KMS-11 (cell line): Measurements from ENCODE around the gene XAB2.

Source experiments
- H2AFZ ChIP-seq: fragments of 200-600 bp; sonication (generic); 2 replicates; pipeline ENCODE4 v1.6.1; 2016; ENCODE audit warnings: antibody characterized with exemption, mixed run types, low read depth
- H3K27ac ChIP-seq: fragments of 200-600 bp; sonication (generic); 2 replicates; pipeline ENCODE4 v1.6.1; 2016; ENCODE audit warnings: mild to moderate bottlenecking, mixed run types
- H3K27me3 ChIP-seq: fragments of 200-600 bp; sonication (generic); 2 replicates; pipeline ENCODE4 v1.6.1; 2017; ENCODE audit warnings: mild to moderate bottlenecking, low read depth, mixed run types, moderate library complexity; ENCODE audit not compliant: insufficient read depth
- H3K36me3 ChIP-seq: fragments of 200-600 bp; sonication (generic); 2 replicates; pipeline ENCODE4 v1.6.1; 2017; ENCODE audit warnings: mild to moderate bottlenecking, mixed run types; ENCODE audit not compliant: insufficient read depth
- H3K4me1 ChIP-seq: fragments of 200-600 bp; sonication (generic); 2 replicates; pipeline ENCODE4 v1.6.1; 2016; ENCODE audit warnings: mild to moderate bottlenecking, low read depth, mixed run types; ENCODE audit not compliant: poor library complexity, severe bottlenecking
- H3K4me2 ChIP-seq: fragments of 200-600 bp; sonication (generic); 2 replicates; pipeline ENCODE4 v1.7.0; 2016; ENCODE audit warnings: mild to moderate bottlenecking, mixed run types
- H3K4me3 ChIP-seq: fragments of 200-600 bp; sonication (generic); IDR thresholded peaks from 2 replicates; pipeline ENCODE4 v1.6.1; 2017; ENCODE audit warnings: low read depth, low read length, mixed read lengths; ENCODE audit not compliant: insufficient read depth
- H3K79me2 ChIP-seq: fragments of 200-600 bp; sonication (generic); 2 replicates; pipeline ENCODE4 v1.6.1; 2016; ENCODE audit warnings: low read depth, mixed run types; ENCODE audit not compliant: insufficient read depth
- H3K9ac ChIP-seq: fragments of 200-600 bp; sonication (generic); 2 replicates; pipeline ENCODE4 v1.6.1; 2016; ENCODE audit warnings: mild to moderate bottlenecking, mixed run types
- H4K20me1 ChIP-seq: fragments of 200-600 bp; sonication (generic); 2 replicates; pipeline ENCODE4 v1.6.1; 2016; ENCODE audit warnings: mild to moderate bottlenecking, mixed run types; ENCODE audit not compliant: insufficient read depth
- CTCF ChIP-seq: fragments of 200-600 bp; sonication (generic); conservative IDR thresholded peaks from 2 replicates; pipeline ENCODE4 v1.6.1; 2017; ENCODE audit warnings: low read depth, mild to moderate bottlenecking, antibody characterized with exemption, low read length, moderate library complexity, mixed read lengths

The XAB2 gene

DNA sequence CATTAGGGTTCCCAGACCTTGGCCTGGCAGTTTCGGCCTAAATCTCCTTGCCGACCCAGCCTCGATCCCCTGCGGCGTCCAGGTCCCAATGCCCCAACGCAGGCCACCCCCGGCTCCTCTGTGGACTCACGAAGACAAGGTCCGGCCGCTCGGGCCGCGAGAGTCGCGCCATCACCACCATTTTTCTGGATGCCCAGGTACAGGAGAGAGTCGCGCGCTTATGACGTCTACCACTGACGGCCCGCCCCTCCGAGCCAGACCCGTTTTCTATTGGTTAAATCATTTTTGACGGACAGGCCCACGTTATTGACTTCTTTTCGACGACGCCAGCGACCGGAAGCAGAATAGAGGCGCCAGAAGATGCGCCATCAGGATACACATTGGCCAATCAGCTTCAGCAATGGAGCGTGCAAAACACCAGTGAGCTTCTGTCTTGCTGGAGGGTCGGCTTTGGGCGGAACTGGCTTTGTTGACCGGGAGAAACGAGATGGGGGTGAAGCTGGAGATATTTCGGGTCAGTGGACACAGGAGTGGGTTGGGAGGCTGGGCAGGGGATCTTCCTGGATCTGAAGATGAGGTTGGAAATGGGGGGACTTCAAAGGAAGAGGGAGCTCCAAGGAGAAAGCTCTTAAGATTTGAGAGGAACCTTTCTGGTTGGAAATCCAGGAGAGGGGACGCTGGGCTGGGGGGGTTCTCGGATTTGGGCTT is at the start of gene XAB2, which contains the start of gene PET100:
TSS of gene XAB2 (minus strand) at position 199 of the 708 bp plus-strand sequence. CDS start at position 181, 18 bp downstream.
TSS of gene PET100 (plus strand) at position 447 of the 708 bp plus-strand sequence. CDS start at position 488, 41 bp downstream.
- Histone ChIP-seq H3K4me3 (no peak within 1 kb of the TSS), H3K79me2 (peaks cover 45% of the 10 kb centered on the region), H4K20me1 (no peaks in the 10 kb centered on the region), H3K36me3 (no peaks in the 10 kb centered on the region), H3K9ac (peak within 1 kb of the TSS; percentile 78), H3K27ac (peak within 1 kb of the TSS; percentile 58), H3K4me1 (peaks cover 12% of the 10 kb centered on the region), H3K27me3 (no peaks in the 10 kb centered on the region), H3K4me2 (peak within 1 kb of the TSS; percentile 90), H2AFZ (peak within 1 kb of the TSS; percentile 50)
- TF ChIP-seq CTCF = no peak

DNA sequence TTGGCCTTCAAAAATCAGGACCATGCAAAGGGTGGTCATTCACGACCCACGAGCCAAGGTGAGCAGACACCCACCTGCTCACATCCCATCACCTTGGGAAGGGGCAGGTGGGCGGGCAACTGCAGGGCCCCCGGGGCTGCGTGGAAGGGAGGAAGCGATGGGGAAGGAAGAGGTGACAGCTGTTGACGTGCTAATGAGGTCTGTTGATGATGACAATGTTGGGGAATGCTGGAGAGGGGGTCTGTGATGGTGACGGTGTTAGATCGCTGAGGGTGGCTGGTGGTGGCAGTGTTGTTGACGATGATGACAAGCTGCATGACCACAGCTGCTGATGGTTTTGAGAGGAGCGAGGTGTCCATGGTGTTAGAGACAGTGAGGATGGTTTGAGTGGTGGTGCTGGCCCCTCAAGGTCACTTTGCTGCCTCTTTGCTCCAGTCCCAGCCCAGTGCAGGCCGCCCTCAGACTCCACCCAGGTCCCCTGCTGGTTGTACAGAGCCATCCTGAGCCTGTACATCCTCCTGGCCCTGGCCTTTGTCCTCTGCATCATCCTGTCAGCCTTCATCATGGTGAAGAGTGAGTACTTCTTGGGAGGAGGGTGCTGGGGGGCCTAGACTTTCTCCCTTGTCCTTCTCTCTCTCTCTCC is 48.4 kb upstream of the XAB2 start:
- H3K36me3 ChIP-seq = no peaks in the 10 kb centered on the region
- H3K27ac ChIP-seq = no peak overlapping the region
- no peak for TF ChIP-seq CTCF
- no peaks in the 10 kb centered on the region for H3K4me1 ChIP-seq
- H3K9ac ChIP-seq = no peak overlapping the region
- H3K4me3 ChIP-seq = no peak overlapping the region
- no peak overlapping the region for H2AFZ ChIP-seq
- no peak overlapping the region for H3K4me2 ChIP-seq
- H3K27me3 ChIP-seq = peaks cover 49% of the 10 kb centered on the region
- H3K79me2 ChIP-seq = no peaks in the 10 kb centered on the region
- H4K20me1 ChIP-seq = no peaks in the 10 kb centered on the region

- H3K4me3 ChIP-seq = no peak within 1 kb of the TSS
- no peak within 1 kb of the TSS for H3K4me2 ChIP-seq
- H3K27me3 ChIP-seq = peaks cover 54% of the 10 kb centered on the region
- H4K20me1 ChIP-seq = no peaks in the 10 kb centered on the region
- no peak within 1 kb of the TSS for H3K9ac ChIP-seq
- H3K36me3 ChIP-seq = no peaks in the 10 kb centered on the region
- no peak for TF ChIP-seq CTCF
- no peaks in the 10 kb centered on the region for H3K4me1 ChIP-seq
- no peak within 1 kb of the TSS for H2AFZ ChIP-seq
- no peak within 1 kb of the TSS for H3K27ac ChIP-seq
- no peaks in the 10 kb centered on the region for H3K79me2 ChIP-seq
Measured at GRCh38 chr19:7676854-7677253, 47.5 kb upstream of the XAB2 start, which contains the start of gene MCEMP1. Gene MCEMP1, plus strand, starts transcription at chr19:7677090. Its CDS starts 31 bp downstream, at chr19:7677121.

GRCh38 chr19:7676376-7676775 is 47.0 kb upstream of the XAB2 start:
- H2AFZ ChIP-seq = no peak overlapping the region
- no peaks in the 10 kb centered on the region for H4K20me1 ChIP-seq
- H3K9ac ChIP-seq = no peak overlapping the region
- no peaks in the 10 kb centered on the region for H3K36me3 ChIP-seq
- H3K4me2 ChIP-seq = no peak overlapping the region
- peaks cover 56% of the 10 kb centered on the region for H3K27me3 ChIP-seq
- H3K4me1 ChIP-seq = no peaks in the 10 kb centered on the region
- H3K27ac ChIP-seq = no peak overlapping the region
- H3K4me3 ChIP-seq = no peak overlapping the region
- no peaks in the 10 kb centered on the region for H3K79me2 ChIP-seq
- no peak for TF ChIP-seq CTCF
